HCT116 (cell line): Measurements from ENCODE around the gene DPP6. TPM values are rescaled to one million over a fixed set of nuclear protein-coding genes. Genes with fewer than 3 reads are reported as not detected.
A peak's percentile ranks its signal among the peaks of the same experiment; 100 is the strongest.

Experiments used
- ATAC-seq: fragments of 200-7000 bp; cut with Tn5 transposase; 2 replicates; pipeline ENCODE4 v1.9.1; 2020; ENCODE audit warnings: mild to moderate bottlenecking, moderate library complexity
- BruUV-seq: library from RNA; stranded (reverse); fragments of 400-500 nt; replicated peaks from 2 replicates; lab custom pipeline; 2021; lab: Mats Ljungman, UMichigan
- CTCF ChIA-PET: fragments of 300-600 bp; sonication (Branson Sonifier 250); formaldehyde crosslinking; loops from one replicate; lab custom pipeline; 2021; ENCODE audit warnings: antibody characterized with exemption; lab: Charles Lee
- POLR2A ChIA-PET: fragments of 300-600, 350-600 bp; sonication (Branson Sonifier 250); formaldehyde crosslinking; loops from one replicate; lab custom pipeline; 2021; ENCODE audit warnings: antibody characterized with exemption; lab: Charles Lee
- RAD21 ChIA-PET, 2 experiments: fragments of 300-600 bp; sonication (Branson Sonifier 250); formaldehyde crosslinking; loops; one replicate each; lab custom pipeline; 2023; ENCODE audit warnings: low total read pairs in 2 of 2; ENCODE audit not compliant: uncharacterized antibody in 2 of 2, unreplicated experiment in 2 of 2, low non-redundant PET in 1 of 2; lab: Charles Lee
- DNase-seq: peaks from one replicate; pipeline ENCODE4 v3.0.0-alpha.2; 2010; ENCODE audit warnings: low read depth, low spot score
- H2AFZ ChIP-seq: fragments of 200-600 bp; shearing (Covaris generic), sonication (generic); 2 replicates; pipeline ENCODE4 v1.6.1; 2017; ENCODE audit warnings: low read depth, mixed run types, mixed read lengths, antibody characterized with exemption, low read length; ENCODE audit not compliant: poor library complexity, severe bottlenecking
- H3K27ac ChIP-seq: 2 replicates; pipeline ENCODE4 v1.5.1; 2012; ENCODE audit warnings: low read depth, low read length
- H3K27me3 ChIP-seq: fragments of 200-600 bp; sonication (generic); 2 replicates; pipeline ENCODE4 v1.6.1; 2016; ENCODE audit warnings: mixed run types, low read length, mixed read lengths; ENCODE audit not compliant: insufficient read depth
- H3K36me3 ChIP-seq, 2 experiments: fragments of 200-500 bp in 1 of 2; fragments of 200-600 bp in 1 of 2; sonication (Bioruptor generic) in 1 of 2; sonication (generic) in 1 of 2; 2 replicates each; pipeline versions ENCODE4 v1.5.1 to v1.6.1; 2014 to 2016; ENCODE audit warnings: low read length in 2 of 2, inconsistent platforms in 1 of 2, mixed read lengths in 1 of 2, mixed run types in 1 of 2; ENCODE audit not compliant: insufficient read depth in 2 of 2, control insufficient read depth in 1 of 2
- H3K4me1 ChIP-seq, 2 experiments: fragments of 200-600 bp in 1 of 2; sonication (generic) in 1 of 2; 2 replicates each; pipeline versions ENCODE4 v1.5.1 to v1.6.1; 2012 to 2017; ENCODE audit warnings: low read length in 2 of 2, inconsistent platforms in 1 of 2, mild to moderate bottlenecking in 1 of 2, mixed read lengths in 1 of 2, mixed run types in 1 of 2, moderate library complexity in 1 of 2; ENCODE audit not compliant: insufficient read depth in 2 of 2, control insufficient read depth in 1 of 2
- H3K4me2 ChIP-seq: fragments of 200-600 bp; sonication (generic); 2 replicates; pipeline ENCODE4 v1.6.1; 2017; ENCODE audit warnings: mixed run types, low read length, mixed read lengths
- H3K4me3 ChIP-seq, 2 experiments: fragments of 200-600 bp in 1 of 2; sonication (generic) in 1 of 2; replicated peaks in 1 of 2; 2 replicates each; pipeline ENCODE4 v1.5.1; 2011 to 2016; ENCODE audit warnings: low read length in 2 of 2, control low read depth in 1 of 2, low read depth in 1 of 2, mild to moderate bottlenecking in 1 of 2, mixed read lengths in 1 of 2, mixed run types in 1 of 2
- H3K79me2 ChIP-seq: fragments of 200-600 bp; sonication (generic); 2 replicates; pipeline ENCODE4 v1.6.1; 2017; ENCODE audit warnings: mild to moderate bottlenecking, mixed run types, low read length, moderate library complexity, mixed read lengths; ENCODE audit not compliant: insufficient read depth
- H3K9ac ChIP-seq: fragments of 200-600 bp; sonication (generic); 2 replicates; pipeline ENCODE4 v1.6.1; 2016; ENCODE audit warnings: low read length, mixed read lengths
- H3K9me2 ChIP-seq: fragments of 200-600 bp; sonication (generic), shearing (Covaris generic); 2 replicates; pipeline ENCODE4 v1.6.1; 2017; ENCODE audit warnings: mixed run types, mild to moderate bottlenecking, moderate library complexity; ENCODE audit not compliant: insufficient read depth
- H3K9me3 ChIP-seq, 2 experiments: fragments of 200-500 bp in 1 of 2; fragments of 200-600 bp in 1 of 2; sonication (Bioruptor generic) in 1 of 2; sonication (generic) in 1 of 2; 2 replicates each; pipeline ENCODE4 v1.6.1; 2014 to 2017; ENCODE audit warnings: low read length in 2 of 2, mixed read lengths in 2 of 2, inconsistent platforms in 1 of 2, low read depth in 1 of 2, mild to moderate bottlenecking in 1 of 2, mixed run types in 1 of 2, moderate library complexity in 1 of 2; ENCODE audit not compliant: control insufficient read depth in 1 of 2, insufficient read depth in 1 of 2
- H4K20me1 ChIP-seq: fragments of 200-600 bp; sonication (generic), shearing (Covaris generic); 2 replicates; pipeline ENCODE4 v1.6.1; 2017; ENCODE audit warnings: mixed run types, mild to moderate bottlenecking, moderate library complexity; ENCODE audit not compliant: insufficient read depth
- ATF3 ChIP-seq: IDR thresholded peaks from 2 replicates; pipeline ENCODE4 v1.6.1; 2012
- CBX3 ChIP-seq: IDR thresholded peaks from 2 replicates; pipeline ENCODE4 v1.6.1; 2012; ENCODE audit warnings: low read depth
- CEBPB ChIP-seq: IDR thresholded peaks from 2 replicates; pipeline ENCODE4 v1.6.1; 2012; ENCODE audit warnings: low read depth
- EGR1 ChIP-seq: IDR thresholded peaks from 2 replicates; pipeline ENCODE4 v1.6.1; 2012; ENCODE audit warnings: low read depth
- EZH2 ChIP-seq: fragments of 200-600 bp; sonication (generic); IDR thresholded peaks from 2 replicates; pipeline ENCODE4 v1.6.1; 2017; ENCODE audit warnings: antibody characterized with exemption, mixed run types
- FOSL1 ChIP-seq: IDR thresholded peaks from 2 replicates; pipeline ENCODE4 v1.6.1; 2012; ENCODE audit warnings: low read depth
- JUND ChIP-seq: IDR thresholded peaks from 2 replicates; pipeline ENCODE4 v1.6.1; 2012
- MAX ChIP-seq: IDR thresholded peaks from 2 replicates; pipeline ENCODE4 v1.6.1; 2012
- POLR2A ChIP-seq: IDR thresholded peaks from 2 replicates; pipeline ENCODE4 v1.7.0; 2011; ENCODE audit warnings: borderline replicate concordance; ENCODE audit not compliant: insufficient read depth, insufficient read length; ENCODE audit errors: extremely low read depth
- POLR2AphosphoS5 ChIP-seq: IDR thresholded peaks from 2 replicates; pipeline ENCODE4 v1.6.1; 2011; ENCODE audit warnings: mild to moderate bottlenecking, low read depth, low read length, moderate library complexity
- RAD21 ChIP-seq: IDR thresholded peaks from 2 replicates; pipeline ENCODE4 v1.6.1; 2012; ENCODE audit warnings: low read depth, mild to moderate bottlenecking
- REST ChIP-seq: IDR thresholded peaks from 2 replicates; pipeline ENCODE4 v1.6.1; 2012; ENCODE audit warnings: low read depth
- SP1 ChIP-seq: IDR thresholded peaks from 2 replicates; pipeline ENCODE4 v1.6.1; 2012; ENCODE audit warnings: low read depth
- TCF7L2 ChIP-seq: IDR thresholded peaks from 2 replicates; pipeline ENCODE4 v1.7.0; 2011; ENCODE audit warnings: borderline replicate concordance, inconsistent platforms; ENCODE audit not compliant: insufficient read depth, insufficient read length; ENCODE audit errors: extremely low read depth
- YY1 ChIP-seq: IDR thresholded peaks from 2 replicates; pipeline ENCODE4 v1.6.1; 2011; ENCODE audit warnings: low read length, low read depth, moderate library complexity, mild to moderate bottlenecking; ENCODE audit not compliant: insufficient replicate concordance; ENCODE audit errors: extremely low read depth
- ZBTB33 ChIP-seq: IDR thresholded peaks from 2 replicates; pipeline ENCODE4 v1.6.1; 2011; ENCODE audit warnings: mild to moderate bottlenecking, low read length, moderate library complexity; ENCODE audit not compliant: insufficient replicate concordance; ENCODE audit errors: extremely low read depth
- ZNF274 ChIP-seq: fragments of 200-500 bp; sonication (Bioruptor generic); IDR thresholded peaks from 2 replicates; pipeline ENCODE4 v1.6.1; 2014; ENCODE audit warnings: mild to moderate bottlenecking, low read depth, low read length, inconsistent platforms
- intact Hi-C: fragments of 100-400 bp; cut with micrococcal nuclease; formaldehyde crosslinking; loops from 2 replicates; pipeline ENCODE4 v1.10.0; 2022
- total RNA-seq: library from RNA; stranded (reverse); gene quantifications from one replicate; pipeline ENCODE4 v1.2.1, GENCODE V29; 2021; ENCODE audit not compliant: unreplicated experiment

The DPP6 gene
- total RNA-seq, 1 experiment from 2014 or later, result not detected

- H3K9me3 ChIP-seq, result no peaks in the 10 kb centered on the region
- ChIA-PET POLR2A (interaction anchor here (1.5 kb wide), 1 partner anchor 75 kb away, joined by 3 read pairs; the partner anchor contains the start of gene PAXIP1), CTCF (interaction anchor here (0.5 to 2.2 kb wide), 14 partner anchors 9 to 839 kb away, joined by 3 to 21 read pairs (median 5); no protein-coding TSS in a partner anchor), RAD21 (no interaction called here)
- H3K79me2 ChIP-seq, result no peaks in the 10 kb centered on the region
- no peaks in the 10 kb centered on the region for H4K20me1 ChIP-seq
- intact Hi-C loops, result loop anchor here (2.0 kb wide), 2 partner anchors 80 to 262 kb away; no protein-coding TSS in a partner anchor
- peak overlapping the region; percentile 96 for H2AFZ ChIP-seq
- 0 out of 2 replicates have a peak, but pooled peaks cover 4% of the 10 kb centered on the region for H3K27me3 ChIP-seq
- DNase-seq, result peak; percentile 91
- no peaks in the 10 kb centered on the region for H3K9me2 ChIP-seq
- H3K36me3 ChIP-seq, result no peaks in the 10 kb centered on the region
- H3K4me3 ChIP-seq, result peak overlapping the region; percentile 62 to 63
- H3K9ac ChIP-seq, result peak overlapping the region; percentile 50
- TF ChIP-seq FOSL1 (no peak), REST (no peak), ZNF274 (no peak), POLR2A (no peak), JUND (peak; percentile 7; the same call in 1 of the 2 replicates), CBX3 (no peak), YY1 (peak; percentile 33), EZH2 (no peak), EGR1 (no peak), ATF3 (no peak), MAX (peak; percentile 35; the same call in 1 of the 2 replicates), POLR2AphosphoS5 (no peak), SP1 (peak; percentile 89), CEBPB (peak; percentile 25; the same call in 1 of the 2 replicates), RAD21 (no peak), TCF7L2 (no peak), ZBTB33 (no peak)
- peak overlapping the region; percentile 81 for H3K4me2 ChIP-seq
- BruUV-seq, result TSS peak; percentile 66
- H3K27ac ChIP-seq, result peak overlapping the region; percentile 61
- H3K4me1 ChIP-seq, result peaks cover 4 to 15% of the 10 kb centered on the region in 2 experiments; a peak in 2 of 4 replicates
- peak; percentile 66 for ATAC-seq
Measured at GRCh38 chr7:154928136-154929005, 876.2 kb downstream of the DPP6 start.
